HG03280 (cell line): Measurements from ENCODE around the gene CD300H.
"Not testable (repeated sequence)": the region's sequence is repeated elsewhere in the genome, so short reads cannot be mapped to it uniquely, and the experiment has no call there.

Experiments
- ATAC-seq: cut with Tn5 transposase; IDR thresholded peaks from one replicate; pipeline ENCODE4 v1.9.1; 2021; ENCODE audit warnings: mild to moderate bottlenecking, moderate library complexity; ENCODE audit not compliant: unreplicated experiment

The CD300H gene

DNA sequence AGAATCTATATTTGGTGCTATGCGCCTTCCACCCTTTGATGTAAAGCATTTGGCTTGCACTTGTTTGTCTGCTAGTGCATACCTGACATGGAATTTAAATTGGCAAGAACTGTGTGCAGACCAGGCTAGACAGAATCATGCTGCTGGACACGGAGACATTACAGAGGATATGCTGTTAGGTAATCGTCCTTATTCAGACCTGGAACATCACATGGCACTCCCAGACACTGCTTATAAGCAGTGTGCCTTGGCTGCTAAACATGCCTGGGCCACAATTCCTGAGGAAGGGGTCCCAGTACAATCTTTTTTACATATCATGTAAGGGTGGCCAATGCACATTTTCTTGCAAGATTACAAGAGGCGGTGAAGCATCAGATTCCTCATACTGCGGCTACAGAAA, 18.4 kb upstream of the CD300H start:
- ATAC-seq = no peak

DNA sequence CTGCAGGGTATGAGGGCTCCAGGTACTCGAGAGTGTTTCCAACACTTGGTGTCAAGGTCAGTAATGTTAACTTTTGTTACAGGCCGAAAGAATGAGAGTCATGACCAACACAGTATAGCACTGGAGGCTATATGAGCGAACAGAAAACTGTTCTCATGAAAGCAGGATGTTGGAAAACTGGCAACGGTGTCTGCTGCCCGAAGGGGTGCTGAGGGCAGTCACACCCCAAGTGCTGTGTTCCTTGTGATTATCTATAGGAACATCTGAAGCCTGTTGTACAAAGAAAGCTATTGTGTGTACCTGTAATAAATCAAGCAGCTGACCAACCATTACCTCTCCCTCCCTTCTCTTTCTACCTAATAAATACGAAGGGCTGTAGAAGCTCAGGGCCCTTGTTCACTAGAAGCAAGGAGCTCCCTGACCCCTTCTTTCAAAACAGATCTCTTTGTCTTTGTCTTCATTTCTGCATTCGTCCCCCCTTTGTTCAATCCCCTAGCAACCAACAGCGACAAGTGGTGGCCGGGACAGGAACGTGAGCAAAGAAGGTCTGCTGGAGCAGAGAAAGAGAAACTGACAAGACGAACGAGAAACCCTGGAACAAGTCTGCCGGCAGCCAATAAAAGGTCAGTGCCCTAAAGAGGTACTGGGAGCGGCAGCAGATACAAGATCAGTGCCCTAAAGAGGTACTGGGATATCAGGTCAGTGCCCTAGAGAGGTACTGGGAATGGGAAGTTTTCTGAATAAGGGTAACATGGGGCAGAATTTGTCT, 17.2 kb upstream of the CD300H start:
- ATAC-seq = no peak

DNA sequence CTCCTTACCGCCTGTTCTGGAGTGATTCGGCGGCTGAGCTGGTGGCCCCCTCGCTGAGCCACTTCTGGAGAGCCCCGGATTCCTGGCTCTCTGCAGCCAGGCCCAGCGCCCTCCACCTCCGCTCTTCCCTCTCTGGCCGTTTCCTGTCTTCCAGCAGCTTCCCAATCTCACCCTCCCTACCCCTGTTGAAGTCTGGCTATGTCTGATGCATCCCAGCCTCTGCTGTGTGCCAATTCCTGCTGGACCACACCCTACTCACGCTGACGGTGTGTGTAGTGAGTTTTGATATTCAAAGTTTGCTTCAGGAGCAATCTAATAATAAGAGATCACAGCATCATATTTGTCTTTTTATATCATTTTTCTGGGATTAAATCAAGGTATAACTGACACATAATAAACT, 15.3 kb upstream of the CD300H start:
- ATAC-seq = no peak

DNA sequence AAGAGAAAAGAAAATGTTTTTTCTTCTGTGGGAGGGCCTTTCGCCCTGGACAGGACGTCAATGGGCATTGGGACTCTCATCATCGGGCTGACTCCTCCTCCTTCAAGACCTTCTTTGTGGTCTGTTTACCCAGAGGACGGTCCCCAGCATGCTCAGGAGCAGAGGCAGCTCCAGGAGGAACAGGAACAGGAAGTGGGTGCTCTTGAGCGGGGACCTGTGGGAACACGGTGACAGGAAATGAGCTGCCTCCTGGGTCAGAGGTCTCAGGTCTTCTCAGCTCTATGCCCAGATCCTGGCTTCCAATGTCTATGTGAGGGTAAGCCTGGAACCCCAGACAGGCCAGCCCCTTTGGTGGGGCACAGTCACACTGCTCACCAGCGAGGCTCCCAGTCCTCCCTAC, 12.6 kb upstream of the CD300H start:
- ATAC-seq = no peak

DNA sequence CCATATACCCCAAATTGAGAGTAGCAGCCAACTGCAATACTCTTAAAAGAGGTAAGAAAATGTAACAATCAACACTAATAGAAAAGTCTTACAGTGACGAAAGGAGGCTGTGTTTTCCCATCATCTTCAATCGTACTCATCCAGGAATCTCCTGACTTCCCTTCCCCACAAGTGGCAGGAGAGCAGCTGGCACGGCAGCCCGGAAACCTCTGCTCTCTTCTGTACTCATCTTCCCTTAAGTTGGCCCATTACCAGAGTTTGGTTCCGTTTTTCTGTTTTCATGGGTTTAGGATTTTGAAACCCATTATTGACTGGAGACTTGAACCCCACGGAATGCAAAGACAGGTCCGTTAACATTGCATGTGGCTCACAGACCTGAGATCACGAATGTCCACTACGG, 11.7 kb upstream of the CD300H start:
- ATAC-seq = no peak

DNA sequence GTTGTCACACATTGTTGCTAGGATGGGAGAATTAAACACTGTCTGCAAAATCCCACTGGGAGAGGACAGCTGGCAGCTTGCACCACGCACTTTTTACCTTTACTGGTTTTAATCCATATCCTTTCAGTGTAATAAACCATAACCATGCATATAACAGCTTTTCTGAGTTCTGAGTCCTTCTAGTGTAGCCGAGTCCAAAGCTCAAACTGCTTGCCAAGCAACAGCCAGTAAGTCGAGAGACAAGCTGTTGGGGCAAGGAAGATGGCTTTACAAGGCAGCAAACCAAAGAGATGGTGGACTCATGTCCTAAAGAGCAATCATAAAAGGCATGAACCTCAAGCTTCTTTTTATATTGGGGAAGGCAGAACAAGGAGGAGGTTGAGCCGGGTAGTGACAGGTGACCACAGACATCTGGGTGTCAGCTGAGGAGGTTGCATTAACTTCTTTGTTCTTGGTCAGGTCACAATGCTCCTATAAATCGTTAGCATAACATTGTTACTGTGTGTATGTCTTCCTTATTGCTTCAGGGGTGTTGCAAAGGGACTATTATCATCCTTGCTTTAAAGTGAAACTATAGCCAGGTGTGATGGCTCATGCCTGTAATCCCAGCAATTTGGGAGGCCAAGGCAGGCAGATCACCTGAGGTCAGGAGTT, 7.3 kb upstream of the CD300H start:
- ATAC-seq = no peak

DNA sequence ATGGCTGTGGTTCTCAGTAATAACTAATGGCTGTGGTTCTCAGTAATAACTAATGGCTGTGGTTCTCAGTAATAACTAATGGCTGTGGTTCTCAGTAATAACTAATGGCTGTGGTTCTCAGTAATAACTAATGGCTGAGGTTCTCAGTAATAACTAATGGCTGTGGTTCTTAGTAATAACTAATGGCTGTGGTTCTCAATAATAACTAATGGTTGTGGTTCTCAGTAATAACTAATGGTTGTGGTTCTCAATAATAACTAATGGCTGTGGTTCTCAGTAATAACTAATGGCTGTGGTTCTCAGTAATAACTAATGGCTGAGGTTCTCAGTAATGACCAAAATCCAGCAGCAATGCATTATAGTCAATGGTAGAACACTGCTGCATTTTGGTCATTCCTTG, 6.3 kb upstream of the CD300H start:
- not testable (repeated sequence) for ATAC-seq

DNA sequence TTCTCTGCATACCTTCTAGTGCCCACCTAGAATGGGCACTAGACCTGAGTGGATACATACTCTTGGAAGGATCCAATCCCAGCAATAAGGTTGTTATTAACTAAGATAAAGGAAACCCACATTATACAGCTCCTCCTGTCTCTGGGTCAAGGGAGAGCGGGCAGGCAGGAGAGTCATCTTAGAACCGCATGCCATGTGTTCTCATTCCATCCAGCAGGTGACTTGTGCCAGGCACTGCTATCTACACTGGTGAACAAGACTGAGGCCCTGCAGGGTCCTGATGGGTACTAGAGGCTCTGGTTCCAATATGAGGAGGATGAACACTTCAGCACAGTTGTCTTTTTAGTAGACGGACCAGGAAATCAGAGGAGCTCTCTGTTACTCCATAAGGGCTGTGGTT, 5.9 kb upstream of the CD300H start:
- no peak for ATAC-seq

DNA sequence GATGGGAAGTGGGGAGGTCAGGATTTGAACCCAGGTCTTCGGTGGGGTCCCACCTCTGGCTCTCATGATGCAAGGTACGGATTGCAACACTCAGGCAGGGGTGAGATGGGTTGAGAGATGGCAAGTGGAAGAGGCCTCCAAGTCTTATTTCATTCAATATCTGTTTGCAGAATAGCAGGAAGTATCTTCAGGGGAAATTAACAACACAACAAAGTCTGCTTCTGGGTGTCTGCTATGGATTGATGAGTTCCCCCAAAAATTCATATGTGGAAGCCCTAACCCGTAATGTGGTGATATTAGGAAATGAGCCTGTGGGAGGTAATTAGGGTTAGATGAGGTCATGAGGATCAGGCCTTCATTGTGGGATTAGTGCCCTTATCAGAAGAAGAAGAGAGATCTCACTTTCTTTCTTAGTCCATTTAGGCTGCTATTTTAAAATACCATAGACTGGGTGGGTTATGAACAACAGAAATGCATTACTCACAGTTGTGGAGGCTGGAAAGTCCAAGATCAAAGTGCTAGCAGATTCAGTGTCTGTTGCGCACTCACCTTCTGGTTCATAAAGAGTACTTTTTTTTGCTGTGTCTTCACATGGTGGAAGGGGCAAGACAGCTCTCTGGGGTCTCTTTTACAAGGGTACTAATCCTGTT, 4.4 kb upstream of the CD300H start:
- no peak for ATAC-seq

DNA sequence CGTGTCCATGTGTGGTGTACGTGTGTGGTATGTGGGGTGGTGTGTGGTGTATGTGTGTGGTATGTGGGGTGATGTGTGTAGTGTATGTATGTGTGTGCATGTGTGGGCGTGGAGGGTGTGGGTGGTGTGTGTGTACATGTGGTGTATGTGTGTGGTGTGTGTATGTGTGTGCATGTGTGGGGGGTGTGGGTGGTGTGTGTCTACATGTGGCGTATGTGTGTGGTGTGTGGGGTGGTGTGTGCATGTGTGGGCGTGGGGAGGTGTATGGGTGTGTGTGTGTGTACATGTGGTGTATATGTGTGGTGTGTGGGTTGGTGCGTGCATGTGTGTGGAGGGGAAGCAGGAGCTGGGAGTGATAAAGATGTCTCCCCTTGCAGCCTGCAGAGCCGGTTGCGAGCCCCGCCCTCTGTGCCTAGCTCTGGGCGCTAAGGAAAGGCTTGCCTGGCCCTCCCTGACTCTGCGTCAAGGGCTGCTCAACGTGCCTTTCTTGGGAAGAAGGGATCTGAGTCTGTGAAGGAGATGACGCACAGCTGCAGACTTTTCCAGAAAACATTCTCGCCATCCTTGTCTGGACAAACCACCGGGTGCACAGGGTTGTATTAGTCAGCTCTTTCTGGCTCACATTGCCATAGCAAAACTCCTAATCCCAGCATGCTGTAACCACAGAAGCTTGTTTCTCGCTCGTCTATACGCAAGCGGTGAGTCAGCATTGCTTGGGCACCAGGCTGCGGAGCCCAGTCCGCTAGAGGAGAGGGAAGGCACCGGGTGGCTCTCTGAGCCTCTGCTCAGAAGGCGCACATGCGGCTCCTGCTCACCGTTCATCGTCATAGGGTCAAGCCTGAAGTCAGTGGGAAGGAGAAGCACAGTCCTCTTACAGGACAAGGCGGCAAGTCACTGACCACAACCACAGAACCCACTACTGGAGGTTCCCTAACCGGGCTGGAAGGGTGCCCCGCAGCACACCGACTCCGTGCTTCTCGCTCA, 2.0 kb upstream of the CD300H start:
- ATAC-seq = no peak

DNA sequence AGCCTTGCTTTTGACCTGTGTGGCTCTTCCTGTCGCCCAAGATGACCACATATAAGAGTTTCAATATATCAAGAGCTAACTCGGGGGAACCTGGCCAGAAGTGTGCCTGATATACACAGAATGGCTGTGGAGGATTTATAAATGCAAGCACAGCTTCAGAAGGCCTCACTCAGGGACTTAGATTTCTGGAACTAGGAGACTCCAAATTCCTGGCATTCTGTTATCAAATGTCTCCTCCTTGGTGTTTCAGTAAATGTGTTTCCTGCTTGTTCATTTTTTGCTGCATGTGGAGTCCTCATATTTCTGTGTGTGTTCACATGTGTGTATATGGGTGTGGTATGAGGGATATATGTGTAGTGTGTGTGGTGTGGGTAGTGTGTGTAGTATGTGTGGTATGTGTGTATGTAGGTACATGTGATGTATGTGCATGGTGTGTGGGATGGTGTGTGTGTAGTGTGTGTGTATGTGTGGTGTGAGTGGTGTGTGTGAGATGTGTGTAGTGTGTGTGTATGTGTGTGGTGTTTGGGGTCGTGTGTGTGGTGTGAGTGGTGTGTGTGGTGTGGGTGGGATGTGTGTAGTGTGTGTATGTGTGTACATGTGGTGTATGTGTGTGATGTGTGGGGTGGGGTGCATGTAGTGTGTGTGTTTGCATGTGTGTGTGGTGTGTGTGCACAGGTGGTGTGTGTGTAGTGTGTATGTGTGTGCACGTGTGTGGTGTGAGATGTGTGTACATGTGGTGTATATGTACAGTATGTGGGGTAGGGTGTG, 981 bp upstream of the CD300H start:
- no peak for ATAC-seq

DNA sequence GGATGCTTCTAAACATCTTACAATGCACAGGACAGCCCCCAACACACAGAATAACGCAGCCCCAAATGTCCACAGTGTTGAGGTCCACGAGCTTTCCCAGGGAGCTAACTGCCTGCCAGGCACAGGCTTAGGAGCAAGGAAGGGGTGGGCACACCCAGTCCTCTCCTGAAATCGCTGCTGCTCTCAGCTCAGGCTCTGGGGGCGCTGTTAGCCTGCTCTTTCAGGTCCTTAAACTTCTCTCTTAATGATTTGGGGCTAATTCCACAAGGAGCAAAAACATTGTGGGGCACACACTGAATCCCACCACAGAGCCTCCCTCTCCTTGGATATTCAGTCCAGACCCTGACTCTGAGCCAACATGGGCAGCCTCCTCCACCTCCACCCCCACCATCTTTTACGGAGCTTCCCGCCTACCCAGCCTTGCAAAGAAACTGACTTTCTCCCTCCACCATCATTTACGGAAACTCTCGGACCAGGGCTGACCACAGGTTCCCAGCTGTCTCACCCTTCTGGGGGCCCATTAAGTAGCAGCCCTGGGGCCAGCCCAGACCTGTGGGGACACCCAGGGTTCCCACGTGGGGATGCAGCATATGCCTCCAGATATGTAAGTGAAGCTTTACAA, 1.1 kb downstream of the CD300H start:
- ATAC-seq = no peak

DNA sequence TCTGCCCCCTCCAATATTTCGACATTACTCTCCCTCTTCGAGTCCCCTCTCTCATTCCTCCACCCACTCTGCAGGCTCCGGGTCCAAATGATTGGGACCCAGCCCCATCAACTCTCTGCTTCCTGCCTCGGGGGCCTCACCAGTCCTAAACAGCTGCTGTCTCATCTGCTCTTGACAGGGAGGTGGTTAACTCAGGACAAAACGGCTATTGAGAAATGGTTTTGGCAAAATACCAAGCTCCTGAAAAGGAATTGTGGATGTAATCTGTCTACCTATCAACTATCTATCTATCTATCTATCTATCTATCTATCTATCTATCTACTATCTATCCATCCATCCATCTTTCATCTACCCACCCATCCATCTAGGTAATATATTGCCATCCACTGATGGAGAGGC, 2.2 kb downstream of the CD300H start:
- no peak for ATAC-seq

DNA sequence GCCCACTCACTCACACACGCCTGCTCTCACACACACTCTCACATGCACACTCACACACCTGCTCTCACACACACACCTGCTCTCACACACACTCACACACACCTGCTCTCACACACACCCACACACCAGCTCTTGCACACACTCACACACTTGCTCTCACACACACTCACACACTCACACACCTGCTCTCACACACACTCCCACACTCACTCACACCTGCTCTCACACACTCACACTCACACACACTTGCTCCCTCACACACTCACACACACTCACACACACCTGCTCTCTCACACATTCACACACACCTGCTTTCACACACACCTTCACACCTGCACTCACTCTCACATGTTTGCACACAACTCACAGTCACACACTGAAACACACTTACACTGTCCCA, 4.0 kb downstream of the CD300H start:
- ATAC-seq = no peak

DNA sequence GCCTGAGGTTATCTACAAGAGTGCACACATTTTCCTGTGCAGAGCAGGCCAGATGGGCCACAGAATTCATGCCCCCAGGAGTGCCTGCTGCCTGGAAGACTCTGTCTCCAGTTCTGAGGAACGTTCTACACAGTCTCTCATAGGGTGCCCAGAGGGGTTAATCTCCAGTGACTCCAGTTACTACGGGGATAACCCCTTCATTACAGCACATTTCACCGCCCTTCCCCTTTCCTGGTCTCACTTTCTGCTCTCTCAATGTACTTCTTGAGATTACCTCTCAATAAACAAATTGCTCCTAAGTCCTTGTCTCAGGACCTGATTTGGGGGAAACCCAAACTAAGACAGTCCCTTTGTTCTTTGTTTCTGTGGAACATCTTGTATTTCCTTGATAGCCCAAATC, 5.7 kb downstream of the CD300H start:
- ATAC-seq = no peak

DNA sequence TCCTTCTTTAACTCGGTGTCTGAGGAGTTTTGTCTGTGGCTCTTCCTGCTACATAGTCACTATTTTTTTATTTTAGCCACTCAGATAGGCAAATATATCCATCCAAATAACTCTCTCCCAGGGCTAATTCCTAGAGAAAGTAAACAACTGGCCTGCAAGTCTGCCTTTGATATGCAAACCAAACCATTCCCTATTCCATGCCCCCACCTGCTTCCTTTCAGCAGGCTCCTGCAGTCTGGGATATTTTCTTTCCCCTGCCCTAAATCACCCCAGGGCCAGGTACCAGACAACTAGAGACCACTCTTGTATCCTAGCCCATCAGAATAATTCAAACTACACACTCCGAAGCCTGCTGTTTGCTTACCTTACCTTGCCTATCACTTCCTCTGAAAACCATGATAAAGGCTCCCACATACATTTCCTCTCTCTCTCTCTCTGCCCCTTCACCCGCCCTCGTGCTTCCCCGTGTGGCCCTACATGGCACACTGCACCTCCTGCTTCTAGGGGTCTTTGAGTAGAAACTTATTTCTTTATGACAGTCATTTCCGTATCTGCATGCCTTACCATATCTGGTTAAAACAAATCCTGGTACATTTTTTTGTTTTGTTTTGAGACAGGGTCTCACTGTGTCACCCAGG, 8.3 kb downstream of the CD300H start:
- ATAC-seq = no peak

DNA sequence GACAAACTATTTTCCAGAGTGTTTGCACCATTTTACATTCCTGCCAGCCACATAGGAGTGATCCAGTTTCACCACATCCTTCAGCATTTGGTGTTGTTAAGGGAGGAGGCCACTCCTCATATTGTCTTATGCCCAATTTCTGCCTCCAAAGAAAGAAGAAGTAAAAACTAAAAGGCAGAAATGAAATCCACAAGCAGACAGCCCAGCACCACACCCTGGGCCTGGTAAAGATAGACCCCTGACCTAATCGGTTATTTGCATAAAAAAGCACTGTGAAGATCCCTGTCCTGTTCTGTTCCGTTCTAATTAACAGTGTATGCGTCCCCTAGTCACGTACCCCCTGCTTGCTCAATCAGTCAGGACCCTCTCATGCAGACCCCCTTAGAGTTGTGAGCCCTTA, 8.9 kb downstream of the CD300H start:
- not testable (repeated sequence) for ATAC-seq

DNA sequence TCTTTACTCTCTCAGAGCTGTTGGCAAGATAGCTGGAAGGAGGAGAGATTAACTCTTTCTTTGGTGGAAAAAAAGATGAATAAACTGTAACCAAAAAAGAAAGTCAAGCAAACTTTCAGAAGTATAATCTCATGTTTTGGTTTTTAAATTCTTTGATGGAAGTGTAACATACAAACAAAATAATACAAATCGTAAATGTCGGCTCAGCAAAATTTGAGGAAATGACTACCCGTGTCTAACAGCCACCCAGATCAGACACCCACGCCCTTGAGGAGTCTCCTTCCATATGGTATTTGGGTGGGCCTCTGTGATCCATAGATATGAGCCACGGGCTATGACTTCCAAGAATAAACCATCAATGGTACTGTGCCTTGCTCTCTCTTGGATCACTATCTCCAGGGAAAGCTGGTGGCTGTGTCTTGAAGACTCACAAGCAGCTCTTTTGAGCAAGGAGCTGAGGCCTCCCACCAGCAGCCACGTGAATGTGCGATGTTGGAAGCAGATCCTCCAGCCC, 11.8 kb downstream of the CD300H start:
- ATAC-seq = no peak

DNA sequence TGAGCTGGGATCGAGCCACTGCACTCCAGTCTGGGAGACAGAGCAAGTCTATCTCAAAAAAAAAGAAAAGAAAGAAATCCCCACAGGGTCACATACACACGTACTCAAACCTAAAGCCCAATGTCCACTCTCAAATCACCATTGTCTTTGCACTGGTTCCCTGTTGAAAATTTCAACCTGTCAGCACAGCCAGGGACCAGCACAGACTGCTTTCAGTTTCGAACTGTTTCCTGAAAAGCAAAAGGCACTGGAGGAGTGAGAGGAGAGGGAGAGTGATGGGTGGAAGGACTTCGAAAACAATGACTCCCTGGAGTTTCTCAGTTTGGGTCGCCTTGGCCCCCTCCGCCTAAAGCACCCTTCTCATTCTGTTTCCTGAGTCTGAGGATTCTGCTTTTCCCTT, 12.4 kb downstream of the CD300H start:
- no peak for ATAC-seq
